HCT116 (cell line): ENCODE data around the gene LTO1. TPM values are rescaled to one million over a fixed set of nuclear protein-coding genes. Genes with fewer than 3 reads are reported as not detected.

Experiments used
- ATAC-seq: fragments of 200-7000 bp; cut with Tn5 transposase; 2 replicates; pipeline ENCODE4 v1.9.1; 2020; ENCODE audit warnings: mild to moderate bottlenecking, moderate library complexity
- BruUV-seq: library from RNA; stranded (reverse); fragments of 400-500 nt; replicated peaks from 2 replicates; lab custom pipeline; 2021; lab: Mats Ljungman, UMichigan
- CTCF ChIA-PET: fragments of 300-600 bp; sonication (Branson Sonifier 250); formaldehyde crosslinking; loops from one replicate; lab custom pipeline; 2021; ENCODE audit warnings: antibody characterized with exemption; lab: Charles Lee
- POLR2A ChIA-PET: fragments of 300-600, 350-600 bp; sonication (Branson Sonifier 250); formaldehyde crosslinking; loops from one replicate; lab custom pipeline; 2021; ENCODE audit warnings: antibody characterized with exemption; lab: Charles Lee
- RAD21 ChIA-PET, 2 experiments: fragments of 300-600 bp; sonication (Branson Sonifier 250); formaldehyde crosslinking; loops; one replicate each; lab custom pipeline; 2023; ENCODE audit warnings: low total read pairs in 2 of 2; ENCODE audit not compliant: uncharacterized antibody in 2 of 2, unreplicated experiment in 2 of 2, low non-redundant PET in 1 of 2; lab: Charles Lee
- DNase-seq: peaks from one replicate; pipeline ENCODE4 v3.0.0-alpha.2; 2010; ENCODE audit warnings: low read depth, low spot score
- H2AFZ ChIP-seq: fragments of 200-600 bp; shearing (Covaris generic), sonication (generic); 2 replicates; pipeline ENCODE4 v1.6.1; 2017; ENCODE audit warnings: low read depth, mixed run types, mixed read lengths, antibody characterized with exemption, low read length; ENCODE audit not compliant: poor library complexity, severe bottlenecking
- H3K27ac ChIP-seq: 2 replicates; pipeline ENCODE4 v1.5.1; 2012; ENCODE audit warnings: low read depth, low read length
- H3K27me3 ChIP-seq: fragments of 200-600 bp; sonication (generic); 2 replicates; pipeline ENCODE4 v1.6.1; 2016; ENCODE audit warnings: mixed run types, low read length, mixed read lengths; ENCODE audit not compliant: insufficient read depth
- H3K36me3 ChIP-seq, 2 experiments: fragments of 200-500 bp in 1 of 2; fragments of 200-600 bp in 1 of 2; sonication (Bioruptor generic) in 1 of 2; sonication (generic) in 1 of 2; 2 replicates each; pipeline versions ENCODE4 v1.5.1 to v1.6.1; 2014 to 2016; ENCODE audit warnings: low read length in 2 of 2, inconsistent platforms in 1 of 2, mixed read lengths in 1 of 2, mixed run types in 1 of 2; ENCODE audit not compliant: insufficient read depth in 2 of 2, control insufficient read depth in 1 of 2
- H3K4me1 ChIP-seq, 2 experiments: fragments of 200-600 bp in 1 of 2; sonication (generic) in 1 of 2; 2 replicates each; pipeline versions ENCODE4 v1.5.1 to v1.6.1; 2012 to 2017; ENCODE audit warnings: low read length in 2 of 2, inconsistent platforms in 1 of 2, mild to moderate bottlenecking in 1 of 2, mixed read lengths in 1 of 2, mixed run types in 1 of 2, moderate library complexity in 1 of 2; ENCODE audit not compliant: insufficient read depth in 2 of 2, control insufficient read depth in 1 of 2
- H3K4me2 ChIP-seq: fragments of 200-600 bp; sonication (generic); 2 replicates; pipeline ENCODE4 v1.6.1; 2017; ENCODE audit warnings: mixed run types, low read length, mixed read lengths
- H3K4me3 ChIP-seq, 2 experiments: fragments of 200-600 bp in 1 of 2; sonication (generic) in 1 of 2; replicated peaks in 1 of 2; 2 replicates each; pipeline ENCODE4 v1.5.1; 2011 to 2016; ENCODE audit warnings: low read length in 2 of 2, control low read depth in 1 of 2, low read depth in 1 of 2, mild to moderate bottlenecking in 1 of 2, mixed read lengths in 1 of 2, mixed run types in 1 of 2
- H3K79me2 ChIP-seq: fragments of 200-600 bp; sonication (generic); 2 replicates; pipeline ENCODE4 v1.6.1; 2017; ENCODE audit warnings: mild to moderate bottlenecking, mixed run types, low read length, moderate library complexity, mixed read lengths; ENCODE audit not compliant: insufficient read depth
- H3K9ac ChIP-seq: fragments of 200-600 bp; sonication (generic); 2 replicates; pipeline ENCODE4 v1.6.1; 2016; ENCODE audit warnings: low read length, mixed read lengths
- H3K9me2 ChIP-seq: fragments of 200-600 bp; sonication (generic), shearing (Covaris generic); 2 replicates; pipeline ENCODE4 v1.6.1; 2017; ENCODE audit warnings: mixed run types, mild to moderate bottlenecking, moderate library complexity; ENCODE audit not compliant: insufficient read depth
- H3K9me3 ChIP-seq, 2 experiments: fragments of 200-500 bp in 1 of 2; fragments of 200-600 bp in 1 of 2; sonication (Bioruptor generic) in 1 of 2; sonication (generic) in 1 of 2; 2 replicates each; pipeline ENCODE4 v1.6.1; 2014 to 2017; ENCODE audit warnings: low read length in 2 of 2, mixed read lengths in 2 of 2, inconsistent platforms in 1 of 2, low read depth in 1 of 2, mild to moderate bottlenecking in 1 of 2, mixed run types in 1 of 2, moderate library complexity in 1 of 2; ENCODE audit not compliant: control insufficient read depth in 1 of 2, insufficient read depth in 1 of 2
- H4K20me1 ChIP-seq: fragments of 200-600 bp; sonication (generic), shearing (Covaris generic); 2 replicates; pipeline ENCODE4 v1.6.1; 2017; ENCODE audit warnings: mixed run types, mild to moderate bottlenecking, moderate library complexity; ENCODE audit not compliant: insufficient read depth
- CBX3 ChIP-seq: IDR thresholded peaks from 2 replicates; pipeline ENCODE4 v1.6.1; 2012; ENCODE audit warnings: low read depth
- ELF1 ChIP-seq: IDR thresholded peaks from 2 replicates; pipeline ENCODE4 v1.6.1; 2012; ENCODE audit warnings: low read depth, borderline replicate concordance
- EZH2 ChIP-seq: fragments of 200-600 bp; sonication (generic); IDR thresholded peaks from 2 replicates; pipeline ENCODE4 v1.6.1; 2017; ENCODE audit warnings: antibody characterized with exemption, mixed run types
- POLR2AphosphoS5 ChIP-seq: IDR thresholded peaks from 2 replicates; pipeline ENCODE4 v1.6.1; 2011; ENCODE audit warnings: mild to moderate bottlenecking, low read depth, low read length, moderate library complexity
- RAD21 ChIP-seq: IDR thresholded peaks from 2 replicates; pipeline ENCODE4 v1.6.1; 2012; ENCODE audit warnings: low read depth, mild to moderate bottlenecking
- SIN3A ChIP-seq: IDR thresholded peaks from 2 replicates; pipeline ENCODE4 v1.6.1; 2012; ENCODE audit warnings: low read depth
- YY1 ChIP-seq: IDR thresholded peaks from 2 replicates; pipeline ENCODE4 v1.6.1; 2011; ENCODE audit warnings: low read length, low read depth, moderate library complexity, mild to moderate bottlenecking; ENCODE audit not compliant: insufficient replicate concordance; ENCODE audit errors: extremely low read depth
- intact Hi-C: fragments of 100-400 bp; cut with micrococcal nuclease; formaldehyde crosslinking; loops from 2 replicates; pipeline ENCODE4 v1.10.0; 2022
- total RNA-seq: library from RNA; stranded (reverse); gene quantifications from one replicate; pipeline ENCODE4 v1.2.1, GENCODE V29; 2021; ENCODE audit not compliant: unreplicated experiment
- TF ChIP-seq, protein P1 (sequence below): IDR thresholded peaks from 2 replicates; pipeline ENCODE4 v1.6.1; 2012

Gene LTO1
- total RNA-seq, 1 experiment from 2014 or later = 21.3 TPM

DNA sequence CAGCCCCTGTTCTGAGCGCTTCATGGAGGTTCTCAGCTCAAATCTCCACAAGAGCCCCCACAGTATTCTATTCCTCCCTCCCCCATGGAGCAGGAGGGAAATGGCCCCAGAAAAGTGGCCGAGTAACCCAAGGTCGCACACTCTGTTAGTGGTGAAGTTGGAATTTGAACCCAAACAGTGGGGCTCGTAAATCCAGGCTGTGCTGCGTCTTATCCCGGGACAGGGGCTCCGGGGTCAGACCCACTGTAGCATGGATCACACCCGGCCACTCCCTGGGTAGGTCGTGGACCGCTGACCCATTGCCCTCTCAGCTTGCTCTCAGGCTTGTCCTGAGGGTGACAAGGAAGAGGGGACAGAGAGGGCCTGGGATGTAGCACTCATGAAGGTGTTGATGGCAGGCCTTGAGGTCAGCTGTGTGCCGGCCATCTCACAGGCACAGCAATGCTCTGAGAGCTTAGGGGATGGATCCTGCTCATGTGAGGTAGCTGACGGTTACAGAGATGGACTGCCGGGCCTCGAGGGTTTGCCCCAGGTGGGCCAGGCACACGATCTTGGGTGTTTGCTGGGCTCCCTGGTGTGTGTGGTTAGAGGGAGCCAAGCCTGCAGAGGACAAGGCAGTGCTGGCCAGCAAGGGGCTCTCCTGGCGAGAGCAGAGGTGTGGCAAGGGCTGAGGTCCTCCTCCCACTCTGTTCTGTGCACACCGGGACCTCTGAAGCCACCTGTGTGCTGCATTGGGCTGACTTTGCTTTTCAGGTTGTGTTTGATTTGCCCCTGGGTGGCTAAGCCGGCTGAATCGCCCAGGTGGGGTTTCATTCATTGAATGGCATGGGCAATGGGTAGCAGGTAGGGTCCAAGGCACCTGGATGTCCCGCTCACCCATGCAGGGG is 31.0 kb upstream of the LTO1 start:
- H3K9me2 ChIP-seq = no peaks in the 10 kb centered on the region
- BruUV-seq = no TSS peak
- RAD21 ChIA-PET = no interaction called here
- no peak overlapping the region for H3K9ac ChIP-seq
- H3K9me3 ChIP-seq = no peaks in the 10 kb centered on the region
- H3K79me2 ChIP-seq = no peaks in the 10 kb centered on the region; the same call in 1 of the 2 replicates
- POLR2A ChIA-PET = interaction anchor here (1.2 to 1.7 kb wide), 2 partner anchors 11 kb away, joined by 3 to 5 read pairs; no protein-coding TSS in a partner anchor
- no peak for DNase-seq
- no peak overlapping the region for H3K27ac ChIP-seq
- H3K36me3 ChIP-seq = no peaks in the 10 kb centered on the region
- H3K4me2 ChIP-seq = no peak overlapping the region
- TF ChIP-seq RAD21 (no peak), POLR2AphosphoS5 (no peak), EZH2 (no peak)
- no peak overlapping the region for H2AFZ ChIP-seq
- H3K4me1 ChIP-seq = peaks cover 13 to 43% of the 10 kb centered on the region in 2 experiments
- no peaks in the 10 kb centered on the region for H3K27me3 ChIP-seq
- CTCF ChIA-PET = interaction anchor here (0.6 kb wide), 1 partner anchor 28 kb away, joined by 3 read pairs; no protein-coding TSS in a partner anchor
- intact Hi-C loops = no loop called here
- no peak for ATAC-seq
- H4K20me1 ChIP-seq = no peaks in the 10 kb centered on the region
- H3K4me3 ChIP-seq = no peak overlapping the region

DNA sequence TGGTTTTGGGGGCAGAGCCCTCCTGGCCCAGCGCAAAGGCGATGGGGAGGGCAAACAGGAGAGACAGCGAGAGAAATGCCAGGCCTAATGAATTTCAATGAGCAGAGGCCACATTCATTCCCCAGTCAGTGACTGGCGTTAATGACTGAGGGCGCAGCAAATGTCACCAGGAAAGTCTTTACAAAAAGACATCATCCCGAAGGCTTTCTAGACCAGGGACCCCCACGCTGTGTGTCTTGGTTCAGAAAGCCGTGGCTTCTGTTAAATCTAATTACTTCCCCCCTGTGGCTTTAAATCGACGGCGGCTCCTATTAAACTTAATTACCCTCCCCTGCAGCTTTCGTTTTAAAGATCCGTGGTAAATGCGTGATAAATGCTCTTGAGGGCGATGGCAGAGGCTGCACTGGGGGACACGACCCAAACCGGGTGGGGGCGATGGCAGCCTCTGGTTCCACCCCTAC is 30.2 kb upstream of the LTO1 start:
- RAD21 ChIA-PET = interaction anchor here in 1 of 2 experiments (1.2 kb wide), 1 partner anchor 12 kb away, joined by 5 read pairs; no protein-coding TSS in a partner anchor
- H2AFZ ChIP-seq = no peak overlapping the region
- H3K27ac ChIP-seq = no peak overlapping the region
- peaks cover 17 to 48% of the 10 kb centered on the region in 2 experiments for H3K4me1 ChIP-seq
- intact Hi-C loops = no loop called here
- CTCF ChIA-PET = interaction anchor here (1.2 to 1.7 kb wide), 5 partner anchors 7 to 205 kb away, joined by 3 to 7 read pairs (median 5); no protein-coding TSS in a partner anchor
- no peak overlapping the region for H3K9ac ChIP-seq
- no peaks in the 10 kb centered on the region; the same call in 1 of the 2 replicates for H3K79me2 ChIP-seq
- no peaks in the 10 kb centered on the region for H3K36me3 ChIP-seq
- no peaks in the 10 kb centered on the region for H3K27me3 ChIP-seq
- DNase-seq = no peak
- no peak overlapping the region for H3K4me2 ChIP-seq
- H3K4me3 ChIP-seq = no peak overlapping the region
- no peaks in the 10 kb centered on the region for H3K9me3 ChIP-seq
- BruUV-seq = no TSS peak
- no peaks in the 10 kb centered on the region for H4K20me1 ChIP-seq
- TF ChIP-seq YY1 (no peak), RAD21 (no peak), ELF1 (no peak), POLR2AphosphoS5 (no peak), EZH2 (no peak), CBX3 (no peak), SIN3A (no peak)
- TF ChIP-seq, protein P1, sequence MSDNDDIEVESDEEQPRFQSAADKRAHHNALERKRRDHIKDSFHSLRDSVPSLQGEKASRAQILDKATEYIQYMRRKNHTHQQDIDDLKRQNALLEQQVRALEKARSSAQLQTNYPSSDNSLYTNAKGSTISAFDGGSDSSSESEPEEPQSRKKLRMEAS = no peak
- H3K9me2 ChIP-seq = no peaks in the 10 kb centered on the region
- POLR2A ChIA-PET = interaction anchor here (1.2 kb wide), 1 partner anchor 11 kb away, joined by 3 read pairs; no protein-coding TSS in a partner anchor
- no peak for ATAC-seq
